A549 (cell line): ENCODE results near the gene TCAP. TPM values are rescaled to one million over a fixed set of nuclear protein-coding genes. Genes with fewer than 3 reads are reported as not detected.
"Not testable (repeated sequence)": the region's sequence is repeated elsewhere in the genome, so short reads cannot be mapped to it uniquely, and the experiment has no call there.

Experiments
- ATAC-seq, 2 experiments: fragments of 200-7000 bp in 1 of 2; fragments of >200 bp in 1 of 2; cut with Nextera tagmentation in 1 of 2; cut with Tn5 transposase in 1 of 2; 3 replicates each; pipeline versions ENCODE4 v1.8.0 to v1.9.1; 2018 to 2020; ENCODE audit warnings: mild to moderate bottlenecking in 1 of 2, moderate library complexity in 1 of 2
- CTCF ChIA-PET: fragments of 300-600 bp; sonication (Branson Sonifier 250); formaldehyde crosslinking; extraction: SDS; loops from one replicate; lab custom pipeline; 2021; ENCODE audit warnings: antibody characterized with exemption, inconsistent platforms; lab: Yijun Ruan, JAX
- POLR2A ChIA-PET: fragments of 350-600 bp; formaldehyde crosslinking; extraction: SDS; loops from one replicate; lab custom pipeline; 2021; ENCODE audit warnings: antibody characterized with exemption, inconsistent platforms; lab: Yijun Ruan, JAX
- DNase-seq, 2 experiments: peaks; one replicate each; pipeline versions ENCODE4 v3.0.0 to v3.0.0-alpha.2; 2011 to 2016; ENCODE audit warnings: low read depth in 1 of 2, low spot score in 1 of 2
- FAIRE-seq: peaks from 2 replicates; lab custom pipeline; 2011; peaks lifted over from hg19 to GRCh38; lab: Jason Lieb, UNC
- H3K27ac ChIP-seq, 2 experiments: fragments of >200 bp; sonication (Bioruptor Twin); formaldehyde crosslinking; 3 replicates each; pipeline ENCODE4 v1.5.1; 2016 to 2017
- H3K4me1 ChIP-seq: fragments of >200 bp; sonication (Bioruptor Twin); formaldehyde crosslinking; 3 replicates; pipeline ENCODE4 v1.6.1; 2016
- H3K4me2 ChIP-seq: fragments of >200 bp; sonication (Bioruptor Twin); formaldehyde crosslinking; 3 replicates; pipeline ENCODE4 v1.6.1; 2016
- H3K4me3 ChIP-seq: fragments of >200 bp; sonication (Bioruptor Twin); formaldehyde crosslinking; 3 replicates; pipeline ENCODE4 v1.5.1; 2016
- H3K9me3 ChIP-seq: fragments of >200 bp; sonication (Bioruptor Twin); formaldehyde crosslinking; 3 replicates; pipeline ENCODE4 v1.6.1; 2016
- ATOH8 ChIP-seq: fragments of 250-450 bp; sonication (Bioruptor Pico); IDR thresholded peaks from 2 replicates; pipeline ENCODE4 v1.5.0; 2020; ENCODE audit warnings: low read depth, mild to moderate bottlenecking, moderate library complexity
- CBX8 ChIP-seq: fragments of 200-600 bp; sonication (generic); IDR thresholded peaks from 2 replicates; pipeline ENCODE4 v1.6.1; 2016
- CHD2 ChIP-seq: fragments of 150-350 bp; IDR thresholded peaks from 2 replicates; pipeline ENCODE4 v1.6.1; 2014; ENCODE audit warnings: low read length; ENCODE audit not compliant: partially characterized antibody
- EHF ChIP-seq: fragments of 250-450 bp; sonication (Bioruptor Pico); IDR thresholded peaks from 2 replicates; pipeline ENCODE4 v1.5.0; 2020; ENCODE audit warnings: mild to moderate bottlenecking
- EHMT2 ChIP-seq: fragments of 200-600 bp; sonication (generic); IDR thresholded peaks from 2 replicates; pipeline ENCODE4 v1.6.1; 2016; ENCODE audit warnings: antibody characterized with exemption, low read depth, mild to moderate bottlenecking, moderate library complexity
- FOSL2 ChIP-seq, 2 experiments: fragments of 450-650 bp in 1 of 2; fragments of >200 bp in 1 of 2; sonication (Bioruptor Twin) in 1 of 2; formaldehyde crosslinking; IDR thresholded peaks; 2 replicates each; pipeline versions ENCODE4 v1.5.0 to v1.6.1; 2016 to 2020; ENCODE audit warnings: mild to moderate bottlenecking in 1 of 2, moderate library complexity in 1 of 2
- FOXS1 ChIP-seq: fragments of 250-450 bp; sonication (Bioruptor Pico); IDR thresholded peaks from 2 replicates; pipeline ENCODE4 v1.5.0; 2020; ENCODE audit warnings: mild to moderate bottlenecking, moderate library complexity
- HES2 ChIP-seq: fragments of >200 bp; sonication (Bioruptor Twin); formaldehyde crosslinking; IDR thresholded peaks from 2 replicates; pipeline ENCODE4 v1.6.1; 2016
- HEYL ChIP-seq: fragments of 250-450 bp; sonication (Bioruptor Pico); IDR thresholded peaks from 2 replicates; pipeline ENCODE4 v1.8.0; 2021; ENCODE audit warnings: mild to moderate bottlenecking, moderate library complexity
- JUN ChIP-seq, 2 experiments: fragments of >200 bp; sonication (Bioruptor Twin); formaldehyde crosslinking; IDR thresholded peaks; 2 replicates in 1 of 2; 3 replicates in 1 of 2; pipeline ENCODE4 v1.6.1; 2016 to 2017
- KDM5A ChIP-seq: fragments of 200-600 bp; sonication (generic); IDR thresholded peaks from 2 replicates; pipeline ENCODE4 v1.6.1; 2016; ENCODE audit warnings: antibody characterized with exemption, mild to moderate bottlenecking
- MAFK ChIP-seq: fragments of 450-650 bp; IDR thresholded peaks from 2 replicates; pipeline ENCODE4 v1.6.1; 2014; ENCODE audit not compliant: partially characterized antibody
- MAZ ChIP-seq: fragments of 150-350 bp; IDR thresholded peaks from 2 replicates; pipeline ENCODE4 v1.6.1; 2014; ENCODE audit warnings: antibody characterized with exemption, low read depth, low read length, borderline replicate concordance
- PBX3 ChIP-seq: IDR thresholded peaks from 2 replicates; pipeline ENCODE4 v1.6.1; 2012
- PHF8 ChIP-seq: fragments of 200-600 bp; sonication (generic); IDR thresholded peaks from 2 replicates; pipeline ENCODE4 v1.6.1; 2016; ENCODE audit warnings: low read depth, mild to moderate bottlenecking, antibody characterized with exemption, moderate library complexity, borderline replicate concordance
- RCOR1 ChIP-seq: fragments of 150-350 bp; IDR thresholded peaks from 2 replicates; pipeline ENCODE4 v1.6.1; 2014; ENCODE audit warnings: antibody characterized with exemption, low read length, low read depth
- RNF2 ChIP-seq: fragments of 200-600 bp; sonication (generic); IDR thresholded peaks from 2 replicates; pipeline ENCODE4 v1.6.1; 2016; ENCODE audit warnings: low read depth, mild to moderate bottlenecking, antibody characterized with exemption, moderate library complexity, borderline replicate concordance
- SREBF2 ChIP-seq: fragments of 450-650 bp; IDR thresholded peaks from 2 replicates; pipeline ENCODE4 v1.6.1; 2014; ENCODE audit warnings: mild to moderate bottlenecking, moderate library complexity
- TFCP2L1 ChIP-seq: fragments of 250-450 bp; sonication (Bioruptor Pico); IDR thresholded peaks from 2 replicates; pipeline ENCODE4 v1.5.0; 2021; ENCODE audit warnings: mild to moderate bottlenecking
- ZFP36 ChIP-seq: fragments of 450-650 bp; IDR thresholded peaks from 2 replicates; pipeline ENCODE4 v1.6.1; 2014; ENCODE audit warnings: borderline replicate concordance; ENCODE audit not compliant: partially characterized antibody
- WGBS: methylation state at CpG from one replicate; pipeline ENCODE4 v1.1.6; 2017; ENCODE audit errors: missing lambda C conversion rate; 5-methylcytosine and 5-hydroxymethylcytosine counted together
- polyA plus RNA-seq, 4 experiments: library from polyadenylated mRNA; depleted of rRNA in 3 of 4; stranded (reverse); fragments of >200 nt; fragmentation: RNase III in 1 of 4; extraction: RNeasy Plus Mini Kit Qiagen cat#74134 plus additional on column Dnase treatment in 1 of 4; gene quantifications; 2 replicates in 3 of 4; 3 replicates in 1 of 4; pipeline ENCODE4 v1.2.3, GENCODE V29; 2011 to 2017

TCAP gene
- polyA plus RNA-seq, 2 of the 4 experiments (the other 2 are of a cell fraction), result 0.41 to 1.2 TPM

GRCh38 chr17:39709998-39710964, 45.1 kb downstream of the TCAP start:
- no peak for FAIRE-seq
- 92% methylated on average over 20 of the region's 20 CpGs for WGBS
- TF ChIP-seq PHF8 (no peak), FOSL2 (IDR thresholded peaks at IDR 0.05) (no peak), FOSL2 (CRISPR knock-in tag; IDR thresholded peaks at IDR 0.05) (no peak), HEYL (CRISPR knock-in tag) (no peak), RCOR1 (no peak), JUN (IDR thresholded peaks at IDR 0.05) (no peak), EHMT2 (no peak), MAFK (no peak), CBX8 (no peak), EHF (CRISPR knock-in tag) (no peak), TFCP2L1 (CRISPR knock-in tag) (no peak), FOXS1 (CRISPR knock-in tag) (no peak), PBX3 (no peak), SREBF2 (no peak), HES2 (no peak), KDM5A (no peak), RNF2 (no peak), CHD2 (no peak), ATOH8 (CRISPR knock-in tag) (no peak), ZFP36 (no peak), MAZ (no peak)
- ChIA-PET POLR2A (interaction anchor here (1.1 to 1.5 kb wide), 2 partner anchors 10 to 20 kb away, joined by 3 to 5 read pairs; partner anchors contain the start of genes ERBB2 and MIEN1), CTCF (interaction anchor here (0.6 to 3.0 kb wide), 8 partner anchors 8 to 88 kb away, joined by 3 to 12 read pairs (median 4); partner anchors contain the start of genes ERBB2, MIEN1 and TCAP)
- H3K27ac ChIP-seq, result no peak overlapping the region
- H3K4me3 ChIP-seq, result no peak overlapping the region
- ATAC-seq, result no peak
- H3K4me2 ChIP-seq, result no peak overlapping the region
- peaks cover 10% of the 10 kb centered on the region for H3K4me1 ChIP-seq
- no peaks in the 10 kb centered on the region for H3K9me3 ChIP-seq
- no peak for DNase-seq

GRCh38 chr17:39711071-39711470, 45.9 kb downstream of the TCAP start:
- H3K4me2 ChIP-seq, H3K4me3 ChIP-seq, DNase-seq, H3K4me1 ChIP-seq, ATAC-seq, H3K9me3 ChIP-seq, FAIRE-seq, H3K27ac ChIP-seq: not testable (repeated sequence)
- ChIA-PET CTCF (interaction anchor here (0.6 to 3.0 kb wide), 8 partner anchors 8 to 89 kb away, joined by 3 to 12 read pairs (median 4); partner anchors contain the start of genes ERBB2, MIEN1 and TCAP), POLR2A (interaction anchor here (1.1 to 1.5 kb wide), 2 partner anchors 11 to 19 kb away, joined by 3 to 5 read pairs; partner anchors contain the start of genes ERBB2 and MIEN1)
- WGBS, result 92% methylated on average over 11 of the region's 11 CpGs
